Neural cell (in vitro differentiated cells): ENCODE results near the gene MRPL19. TPM values are rescaled to one million over a fixed set of nuclear protein-coding genes. Genes with fewer than 3 reads are reported as not detected.

ENCODE experiments used
- H2AFZ ChIP-seq: fragments of 200-600, 300-800 bp; sonication (generic), shearing (Covaris generic); 2 replicates; pipeline ENCODE4 v1.6.0; 2014; ENCODE audit warnings: low read depth, mild to moderate bottlenecking, antibody characterized with exemption, low read length, moderate library complexity
- H3F3A ChIP-seq: fragments of 200-600 bp; shearing (Covaris generic); 2 replicates; pipeline ENCODE4 v1.6.1; 2016; ENCODE audit warnings: mild to moderate bottlenecking, moderate library complexity, mixed read lengths, antibody characterized with exemption, low read length; ENCODE audit not compliant: insufficient read depth, poor library complexity, severe bottlenecking
- H3K27ac ChIP-seq: fragments of 200-600, 300-800 bp; sonication (generic), shearing (Covaris generic); 2 replicates; pipeline ENCODE4 v1.5.1; 2014; ENCODE audit warnings: mild to moderate bottlenecking, low read length, moderate library complexity
- H3K27me3 ChIP-seq: fragments of 300-800, 200-600 bp; sonication (generic), shearing (Covaris generic); 2 replicates; pipeline ENCODE4 v1.6.0; 2014; ENCODE audit warnings: mild to moderate bottlenecking, low read depth, low read length, moderate library complexity; ENCODE audit not compliant: insufficient read depth
- H3K36me3 ChIP-seq: fragments of 300-800, 200-600 bp; sonication (generic), shearing (Covaris generic); 2 replicates; pipeline ENCODE4 v1.5.1; 2014; ENCODE audit warnings: mild to moderate bottlenecking, antibody characterized with exemption, low read length, moderate library complexity; ENCODE audit not compliant: insufficient read depth
- H3K4me2 ChIP-seq: fragments of 300-800, 200-600 bp; sonication (generic), shearing (Covaris generic); 2 replicates; pipeline ENCODE4 v1.6.0; 2014; ENCODE audit warnings: mild to moderate bottlenecking, low read length
- H3K4me3 ChIP-seq: fragments of 300-800, 200-600 bp; sonication (generic), shearing (Covaris generic); 2 replicates; pipeline ENCODE4 v1.5.1; 2014; ENCODE audit warnings: mild to moderate bottlenecking, low read length, moderate library complexity
- H3K79me2 ChIP-seq: fragments of 200-600 bp; shearing (Covaris generic); replicated peaks from 2 replicates; pipeline ENCODE4 v1.6.0; 2014; ENCODE audit warnings: mild to moderate bottlenecking, low read length, moderate library complexity; ENCODE audit not compliant: insufficient read depth
- H3K9ac ChIP-seq: fragments of 300-800, 200-600 bp; sonication (generic), shearing (Covaris generic); 2 replicates; pipeline ENCODE4 v1.6.1; 2016; ENCODE audit warnings: mild to moderate bottlenecking, low read length, mixed read lengths
- H3K9me2 ChIP-seq: fragments of 200-600 bp; shearing (Covaris generic); 2 replicates; pipeline ENCODE4 v1.6.1; 2016; ENCODE audit warnings: mild to moderate bottlenecking, low read length, mixed read lengths; ENCODE audit not compliant: insufficient read depth
- H3K9me3 ChIP-seq: fragments of 200-600, 300-800 bp; sonication (generic), shearing (Covaris generic); 2 replicates; pipeline ENCODE4 v1.6.1; 2016; ENCODE audit warnings: mild to moderate bottlenecking, mixed run types, low read length, moderate library complexity, mixed read lengths
- H4K20me1 ChIP-seq: fragments of 200-600 bp; shearing (Covaris generic); 2 replicates; pipeline ENCODE4 v1.6.1; 2016; ENCODE audit warnings: mild to moderate bottlenecking, mixed run types; ENCODE audit not compliant: insufficient read depth
- CTCF ChIP-seq: fragments of 450-650 bp; IDR thresholded peaks from 2 replicates; pipeline ENCODE4 v1.5.1; 2014; ENCODE audit warnings: antibody characterized with exemption, mild to moderate bottlenecking, moderate library complexity; ENCODE audit not compliant: poor library complexity, severe bottlenecking
- EP300 ChIP-seq: fragments of 450-650 bp; conservative IDR thresholded peaks from 2 replicates; pipeline ENCODE4 v1.6.1; 2014; ENCODE audit warnings: antibody characterized with exemption, mild to moderate bottlenecking, moderate library complexity; ENCODE audit not compliant: poor library complexity, severe bottlenecking
- EZH2 ChIP-seq: fragments of 200-600, 300-800 bp; shearing (Covaris generic), sonication (generic); IDR thresholded peaks from 2 replicates; pipeline ENCODE4 v1.6.1; 2014; ENCODE audit warnings: antibody characterized with exemption, low read length, borderline replicate concordance, mild to moderate bottlenecking; ENCODE audit not compliant: insufficient read depth, poor library complexity, severe bottlenecking
- MXI1 ChIP-seq: fragments of 450-650 bp; conservative IDR thresholded peaks from 2 replicates; pipeline ENCODE4 v1.6.1; 2014; ENCODE audit warnings: antibody characterized with exemption, mild to moderate bottlenecking; ENCODE audit not compliant: poor library complexity, severe bottlenecking
- POLR2AphosphoS5 ChIP-seq: IDR thresholded peaks from 2 replicates; pipeline ENCODE4 v1.6.1; 2012
- RAD21 ChIP-seq: fragments of 450-650 bp; conservative IDR thresholded peaks from 2 replicates; pipeline ENCODE4 v1.6.1; 2014; ENCODE audit warnings: antibody characterized with exemption, mild to moderate bottlenecking, moderate library complexity
- REST ChIP-seq: IDR thresholded peaks from 2 replicates; pipeline ENCODE4 v1.6.1; 2012; ENCODE audit warnings: borderline replicate concordance
- SMC3 ChIP-seq: fragments of 450-650 bp; conservative IDR thresholded peaks from 2 replicates; pipeline ENCODE4 v1.6.1; 2014; ENCODE audit warnings: antibody characterized with exemption, mild to moderate bottlenecking, moderate library complexity; ENCODE audit not compliant: poor library complexity
- TAF1 ChIP-seq: IDR thresholded peaks from 2 replicates; pipeline ENCODE4 v1.6.1; 2012; ENCODE audit warnings: low read depth
- polyA plus RNA-seq: library from polyadenylated mRNA; depleted of rRNA; stranded (reverse); fragments of >200 nt; gene quantifications from 2 replicates; pipeline ENCODE4 v1.2.3, GENCODE V29; 2014

MRPL19 gene
- polyA plus RNA-seq, 1 donor from 2014 or later, result 28.1 TPM

- H3K36me3 ChIP-seq, result no peaks in the 10 kb centered on the region
- no peak overlapping the region for H2AFZ ChIP-seq
- TF ChIP-seq CTCF (no peak), SMC3 (no peak), POLR2AphosphoS5 (no peak), REST (no peak), RAD21 (no peak), TAF1 (no peak), EZH2 (no peak), EP300 (no peak), MXI1 (no peak)
- no peaks in the 10 kb centered on the region for H3K27me3 ChIP-seq
- no peaks in the 10 kb centered on the region for H3K9me2 ChIP-seq
- H3K4me3 ChIP-seq, result no peak overlapping the region
- H3K9me3 ChIP-seq, result no peaks in the 10 kb centered on the region
- H3K79me2 ChIP-seq, result no peaks in the 10 kb centered on the region
- H4K20me1 ChIP-seq, result no peaks in the 10 kb centered on the region
- H3K27ac ChIP-seq, result no peak overlapping the region
- no peaks in the 10 kb centered on the region for H3F3A ChIP-seq
- no peak overlapping the region for H3K4me2 ChIP-seq
- no peak overlapping the region for H3K9ac ChIP-seq
Observed at GRCh38 chr2:75719616-75720015, 73.0 kb downstream of the MRPL19 start.

GRCh38 chr2:75720525-75720924 is 73.9 kb downstream of the MRPL19 start:
- H3K4me2 ChIP-seq, result no peak overlapping the region

More at GRCh38 chr2:75720525-75720924, 73.9 kb downstream of the MRPL19 start:
- H3F3A ChIP-seq, result no peaks in the 10 kb centered on the region
- no peaks in the 10 kb centered on the region for H3K9me3 ChIP-seq
- TF ChIP-seq REST, result no peak
- no peaks in the 10 kb centered on the region for H3K27me3 ChIP-seq
- no peaks in the 10 kb centered on the region for H4K20me1 ChIP-seq
- H3K9ac ChIP-seq, result no peak overlapping the region
- H3K4me3 ChIP-seq, result no peak overlapping the region
- no peak overlapping the region for H3K27ac ChIP-seq
- no peaks in the 10 kb centered on the region for H3K79me2 ChIP-seq
- no peak overlapping the region for H2AFZ ChIP-seq
- H3K9me2 ChIP-seq, result no peaks in the 10 kb centered on the region
- H3K36me3 ChIP-seq, result no peaks in the 10 kb centered on the region
